ENCODE results near the gene SPEG.

DNA sequence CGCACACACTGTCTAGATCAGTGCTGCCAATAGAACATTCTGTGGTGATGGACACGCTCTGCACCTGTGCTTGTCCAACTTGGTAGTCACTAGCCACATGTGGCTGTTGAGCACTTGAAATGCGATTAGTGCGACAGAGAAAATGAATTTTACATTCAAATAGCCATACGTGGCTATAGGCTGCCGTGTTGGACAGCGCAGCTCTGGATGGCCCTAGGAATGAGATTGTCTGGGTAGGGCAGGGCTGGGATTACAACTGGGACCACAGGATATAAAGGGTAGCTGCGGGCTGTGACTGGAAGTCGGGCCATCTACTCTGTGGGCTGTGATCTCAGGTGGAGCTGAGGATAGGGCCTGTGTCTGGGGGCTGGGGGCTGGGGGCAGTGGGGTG lies 84.9 kb downstream of the SPEG start:
- TF ChIP-seq, protein P1, sequence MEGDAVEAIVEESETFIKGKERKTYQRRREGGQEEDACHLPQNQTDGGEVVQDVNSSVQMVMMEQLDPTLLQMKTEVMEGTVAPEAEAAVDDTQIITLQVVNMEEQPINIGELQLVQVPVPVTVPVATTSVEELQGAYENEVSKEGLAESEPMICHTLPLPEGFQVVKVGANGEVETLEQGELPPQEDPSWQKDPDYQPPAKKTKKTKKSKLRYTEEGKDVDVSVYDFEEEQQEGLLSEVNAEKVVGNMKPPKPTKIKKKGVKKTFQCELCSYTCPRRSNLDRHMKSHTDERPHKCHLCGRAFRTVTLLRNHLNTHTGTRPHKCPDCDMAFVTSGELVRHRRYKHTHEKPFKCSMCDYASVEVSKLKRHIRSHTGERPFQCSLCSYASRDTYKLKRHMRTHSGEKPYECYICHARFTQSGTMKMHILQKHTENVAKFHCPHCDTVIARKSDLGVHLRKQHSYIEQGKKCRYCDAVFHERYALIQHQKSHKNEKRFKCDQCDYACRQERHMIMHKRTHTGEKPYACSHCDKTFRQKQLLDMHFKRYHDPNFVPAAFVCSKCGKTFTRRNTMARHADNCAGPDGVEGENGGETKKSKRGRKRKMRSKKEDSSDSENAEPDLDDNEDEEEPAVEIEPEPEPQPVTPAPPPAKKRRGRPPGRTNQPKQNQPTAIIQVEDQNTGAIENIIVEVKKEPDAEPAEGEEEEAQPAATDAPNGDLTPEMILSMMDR (IDR thresholded peaks at IDR 0.05; ENCODE audit: extremely low read depth in 1 of 2, insufficient read depth in 1 of 2, low read depth in 1 of 2, low read length in 2 of 2) = no peak
- no peak for TF ChIP-seq GATA2 (IDR thresholded peaks at IDR 0.05; ENCODE audit: insufficient read depth, insufficient read length, low read depth, low read length)
- no peak for TF ChIP-seq POLR2A (IDR thresholded peaks at IDR 0.05; ENCODE audit: low read depth, low read length)
- no peak for TF ChIP-seq JUN (IDR thresholded peaks at IDR 0.05; ENCODE audit: borderline replicate concordance, insufficient read depth, insufficient read length, low read depth)
- no peak for TF ChIP-seq EZH2 (IDR thresholded peaks at IDR 0.05; ENCODE audit: borderline replicate concordance, low read depth, low read length, severe bottlenecking)
- TF ChIP-seq POLR2AphosphoS5 (IDR thresholded peaks at IDR 0.05; ENCODE audit: insufficient read depth, low read depth, low read length) = no peak
- TF ChIP-seq, protein P2, sequence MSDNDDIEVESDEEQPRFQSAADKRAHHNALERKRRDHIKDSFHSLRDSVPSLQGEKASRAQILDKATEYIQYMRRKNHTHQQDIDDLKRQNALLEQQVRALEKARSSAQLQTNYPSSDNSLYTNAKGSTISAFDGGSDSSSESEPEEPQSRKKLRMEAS (IDR thresholded peaks at IDR 0.05; ENCODE audit: insufficient read depth, insufficient read length) = no peak
- no peak for TF ChIP-seq MYC (IDR thresholded peaks at IDR 0.05; ENCODE audit: low read depth, low read length)
- no peak for TF ChIP-seq FOS (IDR thresholded peaks at IDR 0.05; ENCODE audit: borderline replicate concordance, insufficient read depth, low read length)
